GM19240 (cell line): ENCODE data around the gene ENDOD1.
A peak's percentile ranks its signal among the peaks of the same experiment; 100 is the strongest.

Experiments
- DNase-seq: peaks from one replicate; pipeline ENCODE4 v3.0.0; 2011; ENCODE audit warnings: low spot score; ENCODE audit not compliant: insufficient read length

Gene ENDOD1

DNA sequence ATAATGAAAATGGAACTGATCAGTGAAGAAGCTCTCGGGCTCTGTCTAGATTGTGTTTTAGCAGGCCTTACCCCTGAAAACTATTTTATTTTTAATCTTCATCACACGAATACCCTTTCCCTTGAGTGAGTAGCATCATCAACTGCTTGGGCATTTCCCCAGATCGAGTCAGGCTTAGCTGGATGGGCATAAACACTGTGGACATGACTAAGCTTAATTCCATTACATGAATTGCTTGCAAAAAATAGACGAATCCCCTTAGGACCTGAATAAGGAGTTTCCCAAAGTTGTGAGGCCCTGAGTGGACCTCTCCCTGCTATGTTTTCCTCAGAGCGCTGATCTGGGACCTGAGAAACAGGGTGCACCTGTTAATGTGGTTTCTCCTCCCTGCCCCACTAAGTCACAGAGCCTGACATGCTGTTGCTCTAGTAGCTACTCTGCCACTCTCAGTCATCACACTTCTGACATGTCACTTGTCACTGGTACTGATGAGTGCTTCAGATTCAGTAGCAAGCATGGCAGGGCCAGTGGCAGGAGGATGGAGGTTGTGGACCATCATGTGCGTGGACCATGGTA is 53.5 kb downstream of the ENDOD1 start:
- DNase-seq: no peak

DNA sequence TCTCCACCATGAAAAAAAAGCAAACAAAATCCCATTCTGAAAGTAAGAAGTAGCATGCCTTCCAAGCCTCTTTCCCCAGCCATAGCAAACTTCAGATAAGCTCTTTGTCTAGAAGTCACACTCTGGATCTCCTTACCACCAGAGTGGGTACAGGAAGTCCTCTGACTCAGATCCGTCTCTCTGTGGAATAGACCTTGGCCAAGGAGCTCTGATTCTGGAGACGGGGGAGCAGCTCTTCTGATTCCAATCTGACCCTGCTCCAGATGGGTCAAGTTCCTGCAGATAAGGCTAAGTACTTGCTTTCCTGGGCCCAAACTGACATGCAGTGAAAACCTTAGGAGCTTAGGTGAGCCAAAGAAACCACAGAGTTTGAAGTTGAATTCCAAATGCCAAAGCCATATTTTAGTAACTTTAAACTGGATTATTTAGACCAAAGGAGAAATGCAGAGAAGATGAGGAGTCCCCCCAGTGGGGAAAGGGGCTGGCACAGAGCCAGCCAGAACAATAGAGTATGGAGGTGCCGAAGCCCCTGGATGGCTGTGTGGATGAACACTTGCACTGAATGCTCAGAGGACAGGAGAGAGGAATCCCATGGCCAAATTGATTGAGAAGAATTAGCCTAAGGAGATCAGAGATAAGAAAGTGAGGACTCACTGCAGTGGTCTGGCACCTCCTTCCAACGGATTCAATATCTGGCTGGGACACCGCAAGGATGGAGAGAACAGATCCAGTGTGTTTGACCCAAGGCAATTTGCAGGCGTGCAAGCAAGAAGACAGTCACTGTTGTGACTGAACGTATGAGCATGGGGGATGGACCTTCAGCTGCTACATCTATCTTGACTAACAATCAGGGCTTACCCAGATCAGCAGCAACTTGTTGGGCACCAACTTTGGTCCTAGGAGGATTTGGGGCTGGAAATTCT is 54.9 kb downstream of the ENDOD1 start:
- no peak for DNase-seq

DNA sequence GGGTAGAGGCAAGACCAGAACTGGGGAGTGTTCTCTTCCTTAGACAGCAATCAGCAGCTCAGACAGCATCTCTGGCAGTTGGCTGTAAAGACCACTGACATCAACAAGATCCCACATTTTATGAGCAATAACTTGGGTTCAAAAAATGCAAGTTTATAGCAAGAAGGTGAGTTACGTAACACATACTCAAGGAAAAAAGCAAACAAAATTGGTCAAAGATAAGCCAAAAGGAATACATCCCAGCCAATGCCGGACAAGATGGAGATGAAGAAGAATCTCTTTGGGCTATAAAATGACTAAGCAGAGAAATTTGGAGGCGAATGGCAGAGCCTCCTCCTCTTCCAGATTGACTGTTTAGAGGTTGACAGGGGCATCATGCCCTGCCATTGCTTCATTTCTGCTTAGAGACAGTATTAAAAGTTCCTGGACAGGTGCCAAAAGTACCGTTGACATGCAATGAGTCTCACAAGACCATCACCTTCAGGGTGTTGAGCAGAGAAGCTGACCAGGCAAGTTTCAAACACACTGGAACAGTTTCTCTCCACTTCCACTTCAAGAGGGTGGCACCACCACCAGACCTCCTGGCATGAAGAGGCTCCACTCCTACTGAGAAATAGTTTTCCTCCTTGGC is 55.9 kb downstream of the ENDOD1 start:
- no peak for DNase-seq

DNA sequence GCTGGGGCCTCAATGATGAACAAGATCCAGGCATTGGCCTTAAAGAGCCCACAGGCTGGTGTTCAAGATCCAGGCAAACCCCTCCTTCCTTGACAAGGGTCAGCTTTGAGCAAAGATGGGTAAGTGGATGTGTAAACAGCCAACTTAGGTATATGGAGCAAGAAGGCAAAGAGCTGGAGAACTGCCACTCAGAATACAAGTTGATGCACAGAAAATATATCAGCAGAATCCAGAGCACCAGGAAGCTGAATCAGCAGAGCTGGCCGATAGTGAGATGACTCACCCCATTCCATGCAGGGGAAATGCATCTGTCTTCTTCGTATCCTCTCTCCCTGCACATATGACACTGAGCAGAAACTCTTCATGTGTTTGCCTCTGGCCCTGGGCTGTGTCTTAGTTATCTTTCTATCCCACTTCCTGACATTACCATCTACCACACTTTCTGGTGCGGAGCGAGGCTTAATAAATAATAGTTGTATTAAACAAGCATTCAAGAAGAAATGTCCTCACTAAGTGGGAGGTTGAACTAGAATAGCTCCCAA is 57.8 kb downstream of the ENDOD1 start:
- DNase-seq: no peak

DNA sequence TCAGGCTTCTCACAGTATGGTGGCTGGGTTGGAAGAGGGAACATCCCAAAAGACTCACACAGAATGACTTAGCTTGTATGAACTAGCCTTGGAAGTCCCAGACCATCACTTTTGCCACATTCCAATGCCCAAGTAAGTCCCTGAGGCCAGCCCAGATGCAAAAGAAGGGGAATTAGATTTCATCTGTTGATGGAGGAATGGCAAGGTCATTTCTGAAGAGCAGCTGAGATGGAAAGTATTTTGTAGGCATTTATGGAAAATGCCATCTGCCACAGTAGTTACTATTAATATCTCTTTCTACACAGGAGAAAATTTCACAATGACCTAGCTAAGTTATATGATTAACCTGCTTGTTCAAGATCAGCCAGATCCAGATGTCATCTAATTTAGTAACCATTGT is 58.8 kb downstream of the ENDOD1 start:
- DNase-seq: no peak

- no peak for DNase-seq
Measured at GRCh38 chr11:95148938-95149337, 59.3 kb downstream of the ENDOD1 start.

GRCh38 chr11:95149651-95150364 is 60.2 kb downstream of the ENDOD1 start:
- DNase-seq: no peak

DNA sequence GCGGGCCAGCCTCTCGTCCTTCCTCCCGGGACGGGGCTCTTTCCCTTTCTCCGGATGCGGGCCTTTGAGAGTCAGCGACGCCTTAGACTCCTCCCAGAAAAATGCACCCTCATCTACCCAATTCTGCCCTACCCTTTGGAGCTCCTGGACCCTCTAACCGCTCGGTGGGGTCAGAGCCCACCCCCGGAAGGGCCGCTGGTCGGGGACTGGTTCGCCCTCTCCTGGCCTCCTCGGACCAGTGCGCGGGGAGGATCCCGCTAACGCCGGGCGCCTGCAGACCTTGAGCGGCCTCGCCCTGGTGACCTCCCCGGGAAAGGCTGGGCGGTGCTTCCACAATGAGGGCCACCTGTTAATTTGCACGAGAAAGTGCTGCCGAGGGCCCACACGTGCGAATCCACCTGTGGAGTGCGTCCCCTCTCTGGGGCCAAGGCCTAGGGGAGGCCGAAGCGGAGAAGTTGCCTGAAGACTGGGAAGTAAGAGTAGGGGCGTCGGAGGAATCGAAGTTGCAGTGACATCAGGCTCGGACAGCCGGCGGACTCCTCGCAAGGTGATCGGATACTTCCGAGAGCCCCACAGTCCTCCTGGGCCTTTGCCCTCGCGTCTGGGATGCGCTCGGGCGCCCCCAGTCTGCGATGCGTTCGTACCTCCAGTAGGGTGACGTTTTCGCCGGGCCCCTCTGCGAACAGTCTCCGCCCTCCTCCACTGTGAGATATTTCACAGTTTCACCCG is 61.5 kb downstream of the ENDOD1 start:
- peak; percentile 77 for DNase-seq

GRCh38 chr11:95152876-95153856 is 63.5 kb downstream of the ENDOD1 start:
- DNase-seq: no peak

DNA sequence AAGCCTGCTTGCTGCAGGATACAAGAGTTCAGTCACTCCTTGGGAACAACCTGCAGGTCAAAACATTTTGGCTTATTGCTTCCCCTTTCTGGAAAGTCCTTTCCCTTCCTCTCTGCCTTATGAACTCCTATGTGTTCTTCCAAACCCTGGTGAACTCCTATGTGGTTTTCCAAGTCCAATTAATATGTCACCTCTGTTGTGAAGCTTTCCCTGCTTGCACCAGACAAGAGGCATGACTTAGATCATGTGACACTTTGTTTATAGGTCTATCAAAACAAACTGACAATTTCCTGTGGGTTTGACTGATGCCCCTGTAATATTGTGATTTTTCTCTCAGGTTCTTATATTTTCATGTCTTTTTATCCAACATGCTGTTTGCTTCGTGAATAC is 64.2 kb downstream of the ENDOD1 start:
- DNase-seq: no peak

DNA sequence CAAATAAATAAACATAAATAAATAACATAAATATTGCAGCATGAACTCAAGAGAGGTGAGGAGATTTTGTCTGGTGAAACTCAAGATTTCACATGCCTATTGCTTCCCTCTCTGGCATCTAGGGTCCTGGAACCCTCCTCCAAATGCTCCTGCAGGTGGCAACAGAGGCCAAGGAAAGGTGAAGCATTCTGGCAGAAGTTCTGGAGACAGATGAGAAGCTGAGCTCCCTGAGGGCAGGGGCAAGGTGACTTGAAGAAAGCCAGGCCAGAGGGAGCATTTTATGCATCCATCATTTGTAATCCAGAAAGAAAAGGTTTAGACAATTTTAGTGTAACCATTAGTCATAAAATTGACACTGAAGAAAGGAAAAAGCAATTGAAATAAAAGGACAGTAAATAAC is 64.9 kb downstream of the ENDOD1 start:
- peak; percentile 57 for DNase-seq

DNA sequence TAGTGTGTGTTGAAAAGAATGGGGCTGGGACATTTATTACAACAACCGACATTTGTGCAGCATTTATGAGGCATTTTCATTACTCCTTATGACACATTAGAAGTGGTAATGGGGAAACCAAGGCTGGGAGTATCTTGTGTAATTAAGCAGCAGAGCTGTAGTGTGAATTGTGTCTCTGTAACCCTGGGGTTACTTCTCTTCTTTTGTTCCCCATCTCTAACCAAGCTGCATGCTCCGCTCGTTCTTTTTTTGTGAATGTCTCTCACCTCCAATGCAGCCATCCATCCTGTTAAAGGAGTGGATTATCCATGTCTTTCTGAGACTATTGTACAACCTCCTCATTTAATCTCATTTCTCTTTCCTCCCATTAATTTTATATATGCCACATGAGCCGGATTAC is 65.7 kb downstream of the ENDOD1 start:
- DNase-seq: no peak

GRCh38 chr11:95156133-95156721 is 66.6 kb downstream of the ENDOD1 start:
- no peak for DNase-seq

- no peak for DNase-seq
Measured at GRCh38 chr11:95156916-95157541, 67.4 kb downstream of the ENDOD1 start.

DNA sequence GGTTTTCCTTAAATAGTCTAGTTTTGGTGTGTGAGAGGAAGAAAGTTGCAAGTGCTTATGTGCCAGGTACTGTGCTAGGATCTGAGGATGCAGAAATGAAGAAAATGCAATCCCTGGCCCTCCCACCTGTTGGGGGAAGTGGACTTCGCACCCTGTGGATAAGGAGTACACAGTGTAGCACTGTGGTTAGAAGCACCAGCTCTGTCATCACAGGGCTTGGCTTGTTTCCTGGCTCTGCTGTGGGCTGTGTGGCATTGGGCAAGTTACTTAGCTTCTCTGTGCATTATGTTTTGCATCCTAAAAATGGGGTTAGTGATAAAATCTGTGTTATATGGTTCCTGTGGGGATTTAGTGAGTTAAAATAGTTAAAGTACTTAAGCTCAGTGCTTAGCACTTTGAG is 68.2 kb downstream of the ENDOD1 start:
- no peak for DNase-seq

DNA sequence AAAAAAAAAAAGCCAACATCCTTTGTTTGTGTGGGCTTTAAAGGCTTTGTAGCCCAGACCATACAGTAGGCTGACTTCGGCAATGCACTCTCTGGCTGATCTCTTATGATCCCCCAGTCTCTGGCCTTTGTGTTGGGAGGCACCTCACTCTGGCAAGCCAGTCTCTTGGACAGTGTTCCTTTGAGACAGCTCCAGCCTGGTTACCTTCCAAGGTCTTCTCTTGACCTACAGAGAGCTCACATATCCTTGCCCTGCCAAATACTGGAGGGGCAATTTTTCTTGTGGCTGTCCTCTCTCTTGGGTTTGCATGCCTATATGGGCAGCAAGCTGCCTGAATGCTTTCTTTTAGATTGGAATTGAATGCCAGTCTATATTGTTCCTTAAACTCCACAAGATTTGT is 71.6 kb downstream of the ENDOD1 start:
- no peak for DNase-seq

GRCh38 chr11:95163106-95163505 is 73.5 kb downstream of the ENDOD1 start:
- no peak for DNase-seq

DNA sequence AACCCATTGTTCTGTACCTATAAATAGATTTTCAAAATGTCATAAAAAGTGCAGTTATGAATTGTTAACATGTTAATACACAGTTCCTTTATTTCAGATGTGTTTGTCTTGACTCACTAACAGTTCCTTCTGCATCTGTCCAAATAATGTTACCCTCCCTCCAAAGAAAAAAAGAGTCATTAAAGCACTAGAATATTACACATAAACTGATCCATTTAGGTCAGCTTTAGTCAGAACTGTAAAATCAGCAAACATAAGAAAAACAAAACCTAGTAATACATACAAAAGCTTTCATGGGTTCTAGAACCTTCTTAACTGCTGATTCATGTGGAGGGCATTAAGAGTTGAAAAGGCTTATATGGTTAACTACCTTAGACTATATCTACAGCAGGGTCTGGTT is 76.0 kb downstream of the ENDOD1 start:
- DNase-seq: no peak

- DNase-seq: no peak
Measured at GRCh38 chr11:95166781-95167180, 77.1 kb downstream of the ENDOD1 start.
